GM12878 (cell line): ENCODE measurements around the gene ADAMTS13. TPM values are rescaled to one million over a fixed set of nuclear protein-coding genes. Genes with fewer than 3 reads are reported as not detected.

Source experiments
- ASH2L ChIP-seq: fragments of 300-600, 200-600 bp; sonication (generic); IDR thresholded peaks from 2 replicates; pipeline ENCODE4 v1.6.1; 2017; ENCODE audit warnings: low read depth, mild to moderate bottlenecking, borderline replicate concordance
- ATF7 ChIP-seq: fragments of 450-650 bp; IDR thresholded peaks from 2 replicates; pipeline ENCODE4 v1.6.1; 2016; ENCODE audit warnings: low read depth, mild to moderate bottlenecking
- BCL3 ChIP-seq: IDR thresholded peaks from 2 replicates; pipeline ENCODE4 v1.6.1; 2011; ENCODE audit warnings: borderline replicate concordance, low read depth, mild to moderate bottlenecking, moderate library complexity, low read length; ENCODE audit not compliant: insufficient read depth, poor library complexity, severe bottlenecking
- BHLHE40 ChIP-seq, 2 experiments: fragments of 450-650 bp in 1 of 2; IDR thresholded peaks; 2 replicates each; pipeline ENCODE4 v1.6.1; 2011 to 2017; ENCODE audit warnings: low read depth in 2 of 2, borderline replicate concordance in 1 of 2, improper control_type of control experiment in 1 of 2, low read length in 1 of 2, mild to moderate bottlenecking in 1 of 2
- CHD1 ChIP-seq: IDR thresholded peaks from 2 replicates; pipeline ENCODE4 v1.6.1; 2012; ENCODE audit warnings: low read depth, low read length, improper control_type of control experiment
- CHD4 ChIP-seq: fragments of 200-600 bp; sonication (generic); IDR thresholded peaks from 2 replicates; pipeline ENCODE4 v1.6.1; 2016; ENCODE audit warnings: mild to moderate bottlenecking
- EP300 ChIP-seq, 2 experiments: fragments of 150-350 bp in 1 of 2; IDR thresholded peaks; 2 replicates each; pipeline ENCODE4 v1.6.1; 2011 to 2012; ENCODE audit warnings: low read depth in 2 of 2, low read length in 2 of 2, borderline replicate concordance in 1 of 2, improper control_type of control experiment in 1 of 2, inconsistent platforms in 1 of 2; ENCODE audit not compliant: control insufficient read depth in 1 of 2
- HCFC1 ChIP-seq: fragments of 150-350 bp; IDR thresholded peaks from 2 replicates; pipeline ENCODE4 v1.6.1; 2014; ENCODE audit warnings: low read length
- IKZF1 ChIP-seq: fragments of 450-650 bp; conservative IDR thresholded peaks from 2 replicates; pipeline ENCODE4 v1.6.1; 2017; ENCODE audit warnings: antibody characterized with exemption, mild to moderate bottlenecking
- KDM1A ChIP-seq: fragments of 200-600 bp; sonication (generic); IDR thresholded peaks from 2 replicates; pipeline ENCODE4 v1.6.1; 2016; ENCODE audit warnings: borderline replicate concordance
- MTA3 ChIP-seq: IDR thresholded peaks from 2 replicates; pipeline ENCODE4 v1.6.1; 2012; ENCODE audit warnings: low read length, inconsistent platforms, borderline replicate concordance
- NKRF ChIP-seq: fragments of 450-650 bp; conservative IDR thresholded peaks from 2 replicates; pipeline ENCODE4 v1.6.1; 2017; ENCODE audit warnings: mild to moderate bottlenecking, moderate library complexity
- PAX5 ChIP-seq: IDR thresholded peaks from 2 replicates; pipeline ENCODE4 v1.6.1; 2011; ENCODE audit warnings: low read depth, low read length, borderline replicate concordance
- SRF ChIP-seq, 2 experiments: IDR thresholded peaks; 2 replicates each; pipeline ENCODE4 v1.6.1; 2011; ENCODE audit warnings: low read depth in 2 of 2, low read length in 2 of 2, mild to moderate bottlenecking in 1 of 2, moderate library complexity in 1 of 2
- SUPT20H ChIP-seq: IDR thresholded peaks from 2 replicates; pipeline ENCODE4 v1.6.1; 2011; ENCODE audit warnings: low read depth, mild to moderate bottlenecking, low read length, moderate library complexity, borderline replicate concordance; ENCODE audit not compliant: control insufficient read depth
- USF2 ChIP-seq: IDR thresholded peaks from 2 replicates; pipeline ENCODE4 v1.6.1; 2011; ENCODE audit warnings: low read depth, low read length, improper control_type of control experiment, borderline replicate concordance
- WRNIP1 ChIP-seq: IDR thresholded peaks from 2 replicates; pipeline ENCODE4 v1.6.1; 2011; ENCODE audit warnings: low read depth, low read length, improper control_type of control experiment, borderline replicate concordance
- ZBED1 ChIP-seq: IDR thresholded peaks from 2 replicates; pipeline ENCODE4 v1.6.1; 2016; ENCODE audit warnings: borderline replicate concordance
- ZBTB40 ChIP-seq: fragments of 450-650 bp; IDR thresholded peaks from 2 replicates; pipeline ENCODE4 v1.6.1; 2016; ENCODE audit warnings: mild to moderate bottlenecking, moderate library complexity, borderline replicate concordance
- ZNF24 ChIP-seq: fragments of 450-650 bp; IDR thresholded peaks from 2 replicates; pipeline ENCODE4 v1.6.1; 2017; ENCODE audit warnings: antibody characterized with exemption, mild to moderate bottlenecking
- polyA plus RNA-seq, 11 experiments: library from polyadenylated mRNA; depleted of rRNA in 4 of 11; unstranded in 6 of 11; stranded (reverse) in 5 of 11; fragments of >200 nt; fragmentation: Nextera tagmentation in 4 of 11; fragmentation: Illumina TruSeq in 1 of 11; extraction: Ambion mirVana in 4 of 11; extraction: Trizol in 1 of 11; gene quantifications; 1 replicate in 1 of 11; 2 replicates in 10 of 11; pipeline versions ENCODE4 v1.2.1 to v1.2.3, GENCODE V29; 2011 to 2016; ENCODE audit warnings: inconsistent platforms in 2 of 11, missing spikeins in 2 of 11, low read depth in 1 of 11
- total RNA-seq, 4 experiments: library from RNA; depleted of rRNA in 3 of 4; stranded (reverse); fragments of >200 nt in 3 of 4; fragmentation: Illumina TruSeq in 1 of 4; extraction: Trizol in 1 of 4; gene quantifications; 2 replicates each; pipeline versions ENCODE4 v1.2.1 to v1.2.3, GENCODE V29; 2013 to 2021

ADAMTS13 gene
- total and polyA plus RNA-seq, 10 of the 15 experiments (the other 5 are each of a cell fraction or from before 2014, with no cell fraction given), result 0.08 to 2.4 (median 0.28) TPM

- TF ChIP-seq BHLHE40 (IDR thresholded peaks at IDR 0.05; ENCODE audit: borderline replicate concordance in 1 of 2, low read depth in 2 of 2, low read length in 1 of 2) (peak; percentile 98 to 100), CHD4 (no peak), PAX5 (peak; percentile 49; the same call in 1 of the 2 replicates), USF2 (no peak), WRNIP1 (no peak), EP300 (IDR thresholded peaks at IDR 0.05; ENCODE audit: borderline replicate concordance in 1 of 2, control insufficient read depth in 1 of 2, low read depth in 2 of 2, low read length in 2 of 2) (no peak), MTA3 (no peak), ZBTB40 (peak; percentile 100), ZBED1 (no peak), CHD1 (no peak; the same call in 1 of the 2 replicates), HCFC1 (peak; percentile 84), ATF7 (peak; percentile 62; the same call in 1 of the 2 replicates), BCL3 (peak; percentile 72), SUPT20H (no peak), KDM1A (no peak), ZNF24 (0 out of 2 replicates have a peak, but pooled peaks have one; percentile 28), ASH2L (no peak), SRF (IDR thresholded peaks at IDR 0.05; ENCODE audit: low read depth in 2 of 2, low read length in 2 of 2) (peak; percentile 58 to 89; a peak in 3 of 4 replicates), NKRF (peak; percentile 96), IKZF1 (peak; percentile 99)
These were observed 4.4 kb upstream of the ADAMTS13 start, which contains the start of gene REXO4 (continued) for GRCh38 chr9:133417541-133418461.
